Astrocyte of the hippocampus (primary cell): Measurements from ENCODE around the gene CBX1.
"Not testable (repeated sequence)": the region's sequence is repeated elsewhere in the genome, so short reads cannot be mapped to it uniquely, and the experiment has no call there.

Source experiments
- DNase-seq: peaks from one replicate; pipeline ENCODE4 v3.0.0; 2011; ENCODE audit warnings: low read depth, low spot score

Gene CBX1

DNA sequence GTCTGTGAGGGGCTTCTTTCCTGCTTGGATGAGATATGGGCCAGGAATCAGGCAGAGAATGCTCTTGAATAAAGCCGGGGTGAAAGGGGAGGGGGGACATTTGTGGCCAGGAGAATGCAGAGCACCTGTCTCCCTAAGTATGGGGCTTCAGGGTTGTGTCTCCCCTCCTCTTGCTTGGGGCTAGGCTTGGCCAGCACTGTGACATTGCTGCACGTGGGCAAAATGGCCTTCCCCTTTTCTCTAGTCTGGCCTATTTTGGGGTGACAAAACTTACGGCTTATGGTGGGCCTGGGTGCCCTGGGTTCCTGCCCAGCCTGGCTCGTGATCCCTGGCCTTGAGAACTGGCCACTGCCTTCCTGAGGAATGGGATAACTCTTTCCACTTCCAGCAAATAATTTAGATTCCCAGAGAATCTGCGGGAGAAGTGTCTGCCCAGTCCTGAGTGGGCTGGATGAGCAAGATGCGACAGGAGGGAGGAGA lies 47.5 kb downstream of the CBX1 start:
- DNase-seq = no peak

DNA sequence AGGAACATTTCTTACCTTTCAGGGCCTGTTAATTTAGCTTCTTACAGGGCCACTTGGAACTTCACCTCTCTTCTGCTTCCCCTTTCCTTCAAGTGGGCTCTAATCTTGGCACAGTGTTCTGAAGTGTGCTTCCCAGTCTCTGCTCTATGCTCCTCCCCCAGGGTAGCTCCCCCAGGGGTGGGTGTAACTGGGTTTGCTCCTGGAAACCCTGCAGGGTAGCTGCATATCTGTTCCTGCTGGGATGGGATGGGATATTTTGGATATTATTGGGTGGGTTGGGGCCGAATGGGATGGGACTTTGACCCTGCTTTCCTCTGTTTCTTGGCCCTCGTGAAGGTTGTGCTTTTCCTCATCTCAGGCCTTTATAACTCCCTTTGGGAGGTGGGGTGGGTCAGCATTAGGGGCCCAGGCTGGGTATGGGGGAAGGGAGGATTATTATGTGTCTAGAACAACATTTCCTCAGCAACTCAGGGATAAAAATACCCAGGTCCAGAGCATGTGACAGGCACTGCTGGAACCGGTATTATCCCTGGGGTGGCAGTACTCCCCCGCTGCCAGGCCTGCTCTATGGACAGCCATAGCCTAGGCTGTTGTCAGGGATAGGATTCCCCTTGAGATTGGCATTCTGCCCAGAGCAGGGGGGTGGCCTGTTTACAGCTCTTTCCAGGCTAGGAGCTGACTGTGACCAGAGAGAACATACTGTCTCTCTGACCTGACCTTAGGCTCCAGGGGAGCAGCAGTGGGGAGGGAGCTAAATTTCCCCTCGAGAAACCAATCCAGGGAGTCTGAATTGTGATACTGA lies 48.1 kb downstream of the CBX1 start:
- no peak for DNase-seq

- peak; percentile 94 for DNase-seq
Observed at GRCh38 chr17:48051706-48052486, 49.4 kb downstream of the CBX1 start.

DNA sequence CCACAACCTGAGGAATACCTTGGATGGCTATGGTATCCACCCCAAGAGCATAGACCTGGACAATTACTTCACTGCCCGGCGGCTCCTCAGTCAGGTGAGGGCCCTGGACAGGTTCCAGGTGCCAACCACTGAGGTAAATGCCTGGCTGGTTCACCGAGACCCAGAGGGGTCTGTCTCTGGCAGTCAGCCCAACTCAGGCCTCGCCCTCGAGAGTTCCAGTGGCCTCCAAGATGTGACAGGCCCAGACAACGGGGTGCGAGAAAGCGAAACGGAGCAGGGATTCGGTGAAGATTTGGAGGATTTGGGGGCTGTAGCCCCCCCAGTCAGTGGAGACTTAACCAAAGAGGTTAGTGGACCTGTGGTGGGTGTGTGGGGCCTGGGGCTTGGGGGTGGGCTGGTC lies 50.0 kb downstream of the CBX1 start:
- DNase-seq = no peak

GRCh38 chr17:48048384-48049126 lies 52.7 kb downstream of the CBX1 start:
- DNase-seq = peak; percentile 92

GRCh38 chr17:48047741-48048383 lies 53.4 kb downstream of the CBX1 start, which contains the start of gene NFE2L1:
Gene NFE2L1 (plus strand): TSS chr17:48048359. CDS start chr17:48051119, 2,760 bp downstream.
- DNase-seq = peak; percentile 100

- DNase-seq = no peak
Observed at GRCh38 chr17:48047113-48047740, 54.1 kb downstream of the CBX1 start.

- DNase-seq = no peak
Observed at GRCh38 chr17:48046296-48046695, 55.0 kb downstream of the CBX1 start.

DNA sequence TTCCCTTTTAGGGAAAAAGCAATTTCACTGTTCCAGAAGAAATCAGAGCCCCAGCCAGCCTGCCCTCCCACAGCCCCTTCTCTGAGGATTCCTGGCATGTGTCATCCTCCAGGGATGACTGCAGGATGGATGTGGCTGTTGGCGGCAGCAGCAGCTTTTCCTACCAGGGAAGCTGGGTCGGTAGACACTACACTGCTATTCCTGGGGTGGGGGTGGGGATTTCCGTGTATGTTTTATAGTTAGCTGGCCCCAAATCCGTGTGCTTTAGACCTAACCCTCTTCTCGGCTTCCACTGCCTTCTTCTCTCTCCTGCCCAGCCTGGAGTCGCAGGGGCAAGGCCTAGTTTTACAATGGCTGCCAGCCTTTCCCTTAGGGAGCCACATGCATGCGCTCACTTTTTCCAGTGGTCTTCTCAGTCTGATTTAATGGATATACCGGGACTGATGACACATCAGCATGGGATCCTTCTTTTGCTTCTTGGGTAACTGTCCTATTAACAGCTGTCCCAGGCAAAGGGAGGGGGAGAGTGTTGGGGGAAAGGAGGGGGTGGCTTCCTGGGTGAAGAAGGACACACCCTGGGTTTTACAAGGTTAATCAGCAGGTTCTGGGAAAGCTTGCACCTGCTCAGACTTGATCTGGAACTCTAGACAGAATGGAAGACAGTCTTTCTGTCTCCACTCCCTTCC lies 55.8 kb downstream of the CBX1 start:
- DNase-seq = no peak

DNA sequence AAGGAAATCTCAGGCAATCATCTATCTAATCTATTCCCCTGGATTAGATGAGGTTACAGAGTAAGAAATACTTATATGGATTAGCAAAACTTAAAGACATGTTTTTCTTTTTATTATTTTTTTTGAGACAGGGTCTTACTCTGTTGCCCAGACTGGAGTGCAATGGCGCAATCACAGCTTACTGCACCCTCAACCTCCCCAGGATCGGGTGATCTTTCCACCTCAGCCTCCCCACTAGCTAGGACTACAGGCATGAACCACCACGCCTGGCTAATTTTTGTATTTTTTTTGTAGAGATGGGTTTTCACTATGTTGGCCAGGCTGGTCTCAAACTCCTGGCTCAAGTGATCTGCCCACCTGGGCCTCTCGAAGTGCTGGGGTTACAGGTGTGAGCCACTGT lies 56.4 kb downstream of the CBX1 start:
- no peak for DNase-seq

GRCh38 chr17:48043176-48043575 lies 58.1 kb downstream of the CBX1 start:
- DNase-seq = no peak

- DNase-seq = no peak
Observed at GRCh38 chr17:48038687-48039086, 62.6 kb downstream of the CBX1 start.

GRCh38 chr17:48037838-48038323 lies 63.4 kb downstream of the CBX1 start:
- DNase-seq = no peak

GRCh38 chr17:48037036-48037837 lies 64.0 kb downstream of the CBX1 start, which contains the start of gene COPZ2:
Gene COPZ2 (minus strand): TSS chr17:48037797. CDS start chr17:48037777, 20 bp downstream.
- DNase-seq = peak; percentile 68

- no peak for DNase-seq
Observed at GRCh38 chr17:48036693-48037035, 64.6 kb downstream of the CBX1 start.

- not testable (repeated sequence) for DNase-seq
Observed at GRCh38 chr17:48034734-48035133, 66.5 kb downstream of the CBX1 start.

- no peak for DNase-seq
Observed at GRCh38 chr17:48031966-48032365, 69.3 kb downstream of the CBX1 start.

DNA sequence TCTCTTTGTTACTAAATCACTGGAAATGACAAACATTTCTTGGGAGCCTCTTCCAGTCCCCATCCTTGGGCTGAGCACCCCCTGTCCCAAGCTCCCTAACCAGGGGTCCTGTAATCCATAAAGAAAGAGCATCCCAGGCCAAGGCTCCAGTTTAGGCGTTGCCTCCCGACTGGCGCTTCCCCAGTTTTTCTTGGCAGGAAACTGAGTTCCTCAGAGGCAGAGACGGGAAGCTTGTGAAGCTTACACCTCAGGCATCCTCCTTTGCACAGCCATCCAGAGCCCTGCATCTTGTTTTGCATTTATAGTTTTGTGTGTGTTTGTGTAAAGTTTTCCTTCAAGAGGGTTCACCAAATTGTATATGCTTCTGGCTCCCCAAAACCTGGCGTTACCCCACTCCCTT lies 70.7 kb downstream of the CBX1 start:
- peak; percentile 68 for DNase-seq

DNA sequence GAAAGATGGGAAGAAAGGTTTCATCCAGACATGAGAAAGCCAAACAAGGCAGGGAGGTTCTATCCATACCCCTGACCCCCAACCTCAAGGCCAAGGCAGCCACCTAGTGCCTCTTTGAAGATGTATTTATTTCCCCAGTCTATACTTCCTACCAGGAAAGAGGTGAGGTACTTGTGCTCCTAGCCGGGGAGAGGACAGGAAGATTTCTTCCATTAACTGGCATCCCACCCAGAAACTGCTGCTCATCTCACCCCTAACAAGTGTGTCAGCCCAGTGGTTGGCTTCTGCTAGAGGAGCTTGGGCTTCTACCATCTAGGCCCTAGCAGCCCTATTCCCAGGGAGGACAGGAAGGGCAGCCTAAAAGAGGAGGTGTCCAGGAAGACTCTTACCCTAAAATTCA lies 72.5 kb downstream of the CBX1 start:
- DNase-seq = no peak
